ES-I3 (cell line): ENCODE results near the gene CUL4A.

ENCODE experiments used
- H3K36me3 ChIP-seq: 2 replicates; pipeline ENCODE4 v1.6.1; 2013; ENCODE audit warnings: mild to moderate bottlenecking, low read length, control low read depth, moderate library complexity; ENCODE audit not compliant: insufficient read depth
- H3K4me1 ChIP-seq: 2 replicates; pipeline ENCODE4 v1.6.1; 2013; ENCODE audit warnings: mild to moderate bottlenecking, control low read depth, low read length; ENCODE audit not compliant: insufficient read depth
- H3K9ac ChIP-seq: 2 replicates; pipeline ENCODE4 v1.6.1; 2013; ENCODE audit warnings: low read depth, mild to moderate bottlenecking, low read length, moderate library complexity
- H3K9me3 ChIP-seq: 2 replicates; pipeline ENCODE4 v1.6.1; 2013; ENCODE audit warnings: mild to moderate bottlenecking, low read length, moderate library complexity; ENCODE audit not compliant: control insufficient read depth, insufficient read depth

Gene CUL4A

GRCh38 chr13:113187883-113188665 is 21.3 kb upstream of the CUL4A start:
- H3K9me3 ChIP-seq, result no peaks in the 10 kb centered on the region
- H3K4me1 ChIP-seq, result no peaks in the 10 kb centered on the region
- no peak overlapping the region for H3K9ac ChIP-seq
- peaks cover 20% of the 10 kb centered on the region; the same call in 1 of the 2 replicates for H3K36me3 ChIP-seq

- Histone ChIP-seq H3K4me1 (no peaks in the 10 kb centered on the region), H3K9ac (no peak overlapping the region), H3K9me3 (no peaks in the 10 kb centered on the region), H3K36me3 (peaks cover 15% of the 10 kb centered on the region; the same call in 1 of the 2 replicates)
Measured at GRCh38 chr13:113190181-113190580, 19.2 kb upstream of the CUL4A start.

DNA sequence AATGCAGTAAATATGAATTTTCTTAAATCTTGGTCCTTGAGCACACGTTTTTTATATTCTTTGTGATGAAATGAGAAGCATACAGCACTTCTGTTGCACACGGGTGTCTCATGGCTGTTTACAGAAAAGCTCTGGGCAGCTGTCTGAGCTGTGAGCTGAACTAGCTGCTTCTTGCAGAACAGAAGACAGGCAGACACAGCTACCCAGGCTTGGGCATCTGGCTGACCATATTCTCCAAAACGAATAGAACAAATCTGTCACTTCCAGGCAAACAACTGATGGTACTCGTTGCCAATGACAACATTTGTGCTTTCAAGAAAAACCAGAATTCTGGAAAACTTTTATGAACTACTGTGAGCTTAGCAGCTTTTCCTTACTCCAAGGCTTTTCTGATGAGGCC is 17.1 kb upstream of the CUL4A start:
- H3K9ac ChIP-seq, result no peak overlapping the region
- no peaks in the 10 kb centered on the region for H3K9me3 ChIP-seq
- peaks cover 9% of the 10 kb centered on the region; the same call in 1 of the 2 replicates for H3K36me3 ChIP-seq
- H3K4me1 ChIP-seq, result no peaks in the 10 kb centered on the region

DNA sequence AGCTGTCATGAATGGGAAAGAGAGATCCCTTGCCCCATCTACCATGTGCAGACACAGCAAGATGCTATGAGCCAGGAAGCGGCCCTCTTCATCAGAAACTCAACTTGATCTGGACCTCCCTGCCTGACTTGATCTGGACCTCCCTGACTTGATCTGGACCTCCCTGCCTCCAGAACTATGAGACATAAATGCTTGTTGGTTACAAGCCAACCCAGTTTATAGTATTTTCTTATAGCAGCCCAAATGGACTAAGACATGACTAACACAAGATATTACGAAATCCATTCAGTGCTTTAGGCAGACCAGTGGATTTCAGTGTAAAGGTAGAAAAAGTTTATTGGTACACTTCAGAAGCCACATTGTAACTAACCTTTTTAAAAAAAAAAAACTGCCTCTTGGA is 16.5 kb upstream of the CUL4A start:
- Histone ChIP-seq H3K36me3 (peaks cover 11% of the 10 kb centered on the region; the same call in 1 of the 2 replicates), H3K9me3 (no peaks in the 10 kb centered on the region), H3K4me1 (no peaks in the 10 kb centered on the region), H3K9ac (no peak overlapping the region)

DNA sequence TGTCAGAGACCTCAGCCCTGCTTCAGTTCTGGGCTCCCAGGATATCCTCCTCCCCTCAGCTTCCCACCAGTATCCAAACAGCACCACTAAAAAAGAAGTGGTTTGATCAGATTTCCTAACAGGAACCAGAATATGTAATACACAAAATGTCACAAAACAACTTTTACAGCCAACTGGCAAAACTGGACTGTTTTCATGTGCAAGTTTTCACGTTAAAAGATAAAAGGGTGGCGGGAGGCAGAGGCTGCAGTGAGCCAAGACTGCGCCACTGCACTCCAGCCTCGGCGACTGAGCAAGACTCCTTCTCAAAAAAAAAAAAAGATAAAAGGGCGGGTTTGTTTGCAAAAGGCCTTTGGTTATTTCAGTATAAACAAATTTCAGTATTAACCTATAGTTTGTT is 14.1 kb upstream of the CUL4A start:
- Histone ChIP-seq H3K9ac (no peak overlapping the region), H3K4me1 (no peaks in the 10 kb centered on the region), H3K36me3 (peaks cover 20% of the 10 kb centered on the region; the same call in 1 of the 2 replicates), H3K9me3 (no peaks in the 10 kb centered on the region)

DNA sequence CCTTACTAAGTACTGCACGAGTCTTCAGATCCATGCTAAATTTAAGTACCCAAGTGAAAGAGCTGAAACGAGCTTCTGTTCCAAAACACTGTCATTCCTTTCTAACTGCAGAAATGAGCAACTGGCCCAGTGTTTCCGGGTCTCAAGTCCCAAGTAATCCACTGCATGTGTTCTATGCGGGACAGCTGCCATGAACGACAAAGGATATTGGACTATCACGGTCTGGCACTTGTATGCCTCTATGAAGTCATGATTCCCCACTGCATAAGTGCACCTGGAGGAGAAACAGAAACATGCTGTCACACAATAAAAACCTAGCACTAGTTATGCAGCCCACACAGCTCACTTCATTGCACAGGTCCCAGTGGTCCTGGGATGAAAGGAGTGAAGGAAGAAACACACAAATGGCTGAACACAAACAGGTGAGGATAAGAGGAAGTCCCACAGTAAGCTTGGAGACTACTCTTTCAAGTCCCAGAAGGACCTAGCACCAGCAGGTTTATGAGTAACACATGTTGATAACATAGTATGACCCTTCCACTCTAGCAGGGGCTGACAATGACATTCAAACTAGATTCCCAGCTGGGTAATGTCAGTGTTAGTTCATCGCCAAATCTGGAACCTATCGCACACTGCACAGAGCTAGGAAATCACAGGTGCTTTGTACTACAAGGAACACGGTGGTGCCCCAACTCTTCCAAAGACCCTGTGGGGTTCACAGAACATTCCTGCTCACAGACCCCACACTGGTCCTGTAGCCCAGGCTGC is 12.3 kb upstream of the CUL4A start:
- H3K4me1 ChIP-seq, result no peaks in the 10 kb centered on the region
- H3K9me3 ChIP-seq, result no peaks in the 10 kb centered on the region
- H3K36me3 ChIP-seq, result peaks cover 20% of the 10 kb centered on the region; the same call in 1 of the 2 replicates
- H3K9ac ChIP-seq, result no peak overlapping the region

DNA sequence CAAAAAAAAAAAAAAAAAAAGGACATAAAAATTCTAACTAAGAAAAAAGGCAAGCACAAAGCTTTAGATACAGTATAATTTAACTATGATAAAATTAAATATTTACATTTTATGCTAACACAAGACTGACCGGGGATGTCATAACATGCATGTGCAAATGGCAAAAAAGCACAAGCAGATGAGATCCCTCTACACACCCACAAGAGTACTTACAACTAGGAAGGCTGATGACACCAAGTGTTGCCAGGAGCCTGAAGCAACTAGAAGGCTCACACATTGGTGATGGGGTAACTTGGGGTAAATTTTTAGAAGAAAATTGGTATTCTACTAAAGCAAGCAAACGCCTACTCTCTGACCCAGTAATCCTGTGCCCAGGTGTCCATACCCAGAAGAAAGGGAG is 7.6 kb upstream of the CUL4A start:
- H3K9me3 ChIP-seq, result no peaks in the 10 kb centered on the region
- H3K4me1 ChIP-seq, result peaks cover 15% of the 10 kb centered on the region
- peaks cover 25% of the 10 kb centered on the region for H3K36me3 ChIP-seq

GRCh38 chr13:113202912-113203311 is 6.5 kb upstream of the CUL4A start:
- H3K4me1 ChIP-seq, result peaks cover 23% of the 10 kb centered on the region
- no peak overlapping the region for H3K9ac ChIP-seq
- peaks cover 23% of the 10 kb centered on the region for H3K36me3 ChIP-seq
- no peaks in the 10 kb centered on the region for H3K9me3 ChIP-seq

More for the DNA sequence above, 7.6 kb upstream of the CUL4A start:
- no peak overlapping the region for H3K9ac ChIP-seq

DNA sequence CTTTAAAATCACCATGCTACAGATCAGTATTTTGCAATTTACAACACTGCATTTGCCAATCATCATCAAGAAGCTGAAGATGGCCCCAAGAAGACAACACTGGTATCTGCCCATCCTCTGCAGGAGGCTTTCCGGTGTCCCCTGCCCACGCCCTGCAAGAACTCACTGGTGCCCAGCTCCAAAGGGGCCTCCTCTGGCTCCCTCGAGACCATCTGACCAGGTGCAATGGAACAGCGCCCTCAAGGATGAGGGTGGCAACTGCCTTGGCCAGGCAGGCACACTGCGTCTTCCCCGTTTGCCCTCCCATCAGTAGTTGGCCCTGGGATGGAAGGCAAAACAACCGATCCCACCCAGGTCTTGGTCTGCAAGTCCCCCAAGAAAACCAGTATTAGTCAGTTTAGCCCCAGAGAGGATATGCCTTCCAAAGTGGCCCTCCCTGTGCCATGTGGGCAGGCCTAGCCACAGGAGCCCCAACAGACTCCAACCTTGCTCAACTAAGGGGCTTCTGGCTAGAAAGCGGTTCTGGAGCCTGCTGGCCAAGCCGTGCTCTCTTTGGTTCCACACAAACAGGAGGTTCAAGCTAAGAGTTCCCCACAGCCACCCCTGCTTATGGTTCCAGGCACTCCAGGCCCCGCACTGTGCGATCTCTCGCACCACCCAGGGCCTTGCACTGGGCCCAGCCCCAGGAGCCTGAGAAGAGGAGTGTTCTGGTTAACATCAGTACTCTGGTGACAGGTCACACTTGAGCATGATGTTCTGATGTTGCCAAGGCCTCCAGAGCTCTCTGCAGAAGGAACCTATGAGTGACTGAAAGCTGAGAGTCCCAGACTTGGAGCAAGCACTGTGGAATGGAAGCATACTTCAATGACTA is 5.7 kb upstream of the CUL4A start:
- no peaks in the 10 kb centered on the region for H3K9me3 ChIP-seq
- no peak overlapping the region for H3K9ac ChIP-seq
- peaks cover 23% of the 10 kb centered on the region for H3K4me1 ChIP-seq
- peaks cover 21% of the 10 kb centered on the region for H3K36me3 ChIP-seq

DNA sequence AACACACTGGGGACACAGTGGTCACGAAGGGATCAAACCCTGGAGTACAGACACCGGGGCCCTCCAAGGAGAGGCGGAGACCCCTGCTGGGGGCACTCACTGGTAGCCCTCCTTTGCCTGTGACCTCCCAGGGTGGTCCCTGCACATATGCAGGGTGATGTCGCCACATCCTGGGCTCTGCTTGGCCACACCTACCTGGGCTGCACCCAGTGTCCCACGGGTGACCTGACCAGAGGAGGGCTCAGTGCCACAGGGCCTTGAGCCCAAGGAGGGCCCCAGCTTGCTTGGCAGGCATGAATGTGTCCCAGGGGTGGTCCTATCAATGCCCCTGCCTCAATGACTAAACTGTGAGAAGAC is 5.1 kb upstream of the CUL4A start:
- Histone ChIP-seq H3K9ac (no peak overlapping the region), H3K4me1 (peaks cover 23% of the 10 kb centered on the region), H3K9me3 (no peaks in the 10 kb centered on the region), H3K36me3 (peaks cover 19% of the 10 kb centered on the region)

GRCh38 chr13:113205428-113205931 is 3.9 kb upstream of the CUL4A start:
- H3K4me1 ChIP-seq, result peaks cover 23% of the 10 kb centered on the region
- H3K9ac ChIP-seq, result no peak overlapping the region
- no peaks in the 10 kb centered on the region for H3K9me3 ChIP-seq
- H3K36me3 ChIP-seq, result peaks cover 14% of the 10 kb centered on the region

GRCh38 chr13:113207460-113207859 is 2.0 kb upstream of the CUL4A start:
- Histone ChIP-seq H3K4me1 (peaks cover 27% of the 10 kb centered on the region), H3K36me3 (peaks cover 14% of the 10 kb centered on the region), H3K9ac (peak overlapping the region; percentile 86), H3K9me3 (no peaks in the 10 kb centered on the region)

- peaks cover 14% of the 10 kb centered on the region for H3K36me3 ChIP-seq
- peak overlapping the region; percentile 86 for H3K9ac ChIP-seq
- no peaks in the 10 kb centered on the region for H3K9me3 ChIP-seq
- peaks cover 27% of the 10 kb centered on the region for H3K4me1 ChIP-seq
Measured at GRCh38 chr13:113207890-113208420, 1.5 kb upstream of the CUL4A start.
